GM23248 (cell line): ENCODE data around the gene ATXN7L1.

Source experiments
- EZH2 ChIP-seq: fragments of 200-600 bp; sonication (generic); IDR thresholded peaks from 2 replicates; pipeline ENCODE4 v1.6.1; 2018; ENCODE audit warnings: antibody characterized with exemption, mild to moderate bottlenecking; ENCODE audit not compliant: insufficient read depth, poor library complexity, severe bottlenecking
- EZH2phosphoT487 ChIP-seq: fragments of 200-600 bp; sonication (generic); IDR thresholded peaks from 2 replicates; pipeline ENCODE4 v1.6.1; 2018; ENCODE audit warnings: antibody characterized with exemption, moderate library complexity, mild to moderate bottlenecking, low read depth; ENCODE audit not compliant: insufficient read depth

- TF ChIP-seq EZH2, result no peak
- TF ChIP-seq EZH2phosphoT487, result no peak
These were observed 177.9 kb downstream of the ATXN7L1 start for GRCh38 chr7:105698531-105698930.
